GM19193 (cell line): ENCODE results near the gene TGFA.

Experiments
- POLR2A ChIP-seq: IDR thresholded peaks from 4 replicates; pipeline ENCODE4 v1.6.1; 2011; ENCODE audit not compliant: insufficient read depth, insufficient read length; ENCODE audit errors: extremely low read depth

TGFA gene

DNA sequence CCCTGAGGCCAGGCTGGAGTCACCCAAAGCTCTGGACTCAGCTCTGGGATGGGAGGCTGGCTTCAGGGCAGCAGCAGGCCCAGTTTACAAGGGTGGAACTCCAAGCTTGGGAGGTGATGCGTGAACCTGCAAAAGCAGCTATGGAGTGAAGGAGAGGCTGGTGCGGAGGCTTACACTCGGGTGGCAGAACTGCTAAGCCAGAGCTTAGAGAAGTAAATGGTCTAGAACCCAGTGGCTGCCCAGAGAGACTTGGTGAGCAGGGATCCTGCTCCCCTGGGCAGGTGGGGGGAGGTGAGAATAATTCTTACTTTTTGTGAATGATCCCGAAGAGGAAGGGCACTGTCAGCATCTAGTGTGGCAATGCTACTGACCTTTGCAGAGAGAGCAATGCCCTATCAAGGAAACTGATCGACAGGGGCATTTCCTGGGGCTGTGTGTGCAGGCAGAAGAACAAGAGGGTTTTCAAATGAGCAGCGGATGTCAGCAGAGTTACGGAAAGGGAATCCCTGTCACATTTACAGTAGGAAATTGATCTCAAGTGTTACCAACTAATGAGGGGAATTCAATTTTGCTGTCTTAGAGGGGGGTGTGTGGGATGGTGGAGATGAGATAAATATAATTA lies 80.4 kb downstream of the TGFA start:
- no peak for TF ChIP-seq POLR2A

DNA sequence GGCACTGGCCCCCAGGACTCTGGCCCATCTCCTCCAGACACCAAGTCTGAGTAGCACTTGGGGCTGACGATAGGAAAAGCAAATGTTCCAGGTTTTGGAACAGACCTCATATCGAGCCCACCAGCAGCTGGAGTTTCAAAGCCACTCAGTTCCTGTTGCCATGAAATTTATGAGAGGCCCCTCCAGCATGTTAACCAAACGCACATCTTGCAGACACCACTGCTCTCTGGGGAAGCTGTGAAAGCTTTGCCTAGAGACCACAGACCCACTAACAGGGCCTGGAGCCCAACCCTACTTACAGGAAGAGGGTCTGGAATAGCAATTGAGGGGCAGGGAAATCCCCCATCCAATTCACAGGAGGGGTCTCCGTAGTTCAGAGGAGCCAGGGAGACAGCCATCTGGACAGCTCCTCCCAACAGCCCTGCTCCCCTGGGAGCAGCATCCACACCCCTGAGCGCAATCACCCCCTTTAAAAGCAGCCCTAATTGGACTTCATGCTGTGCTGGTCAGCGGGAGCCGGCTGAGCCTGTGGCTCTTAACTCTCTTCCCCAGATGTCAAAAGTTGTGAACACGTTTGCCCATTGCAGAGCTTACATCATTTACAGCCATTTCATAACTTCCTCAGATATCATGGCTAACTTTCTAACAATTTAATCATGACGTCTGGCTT lies 81.3 kb downstream of the TGFA start:
- TF ChIP-seq POLR2A, result no peak

DNA sequence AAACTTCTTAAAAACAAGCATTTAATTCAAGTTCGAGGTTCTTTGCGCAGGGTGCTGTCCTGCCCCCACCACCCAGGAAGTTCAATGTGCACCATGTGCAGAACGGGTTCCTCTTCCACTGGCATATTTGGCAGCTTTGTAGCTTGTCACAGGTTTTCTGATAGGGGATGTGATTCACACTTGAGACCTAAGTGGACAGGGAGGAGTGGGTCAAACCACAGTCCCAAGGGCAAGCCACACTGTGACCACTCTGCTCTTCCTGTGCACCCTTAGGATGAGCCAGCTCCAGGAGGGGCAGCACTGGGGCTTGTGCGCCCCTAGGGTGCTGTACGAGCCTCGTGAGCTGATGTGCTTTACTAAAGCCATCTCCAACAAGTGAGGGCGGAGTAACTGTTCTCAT lies 82.5 kb downstream of the TGFA start:
- no peak for TF ChIP-seq POLR2A

DNA sequence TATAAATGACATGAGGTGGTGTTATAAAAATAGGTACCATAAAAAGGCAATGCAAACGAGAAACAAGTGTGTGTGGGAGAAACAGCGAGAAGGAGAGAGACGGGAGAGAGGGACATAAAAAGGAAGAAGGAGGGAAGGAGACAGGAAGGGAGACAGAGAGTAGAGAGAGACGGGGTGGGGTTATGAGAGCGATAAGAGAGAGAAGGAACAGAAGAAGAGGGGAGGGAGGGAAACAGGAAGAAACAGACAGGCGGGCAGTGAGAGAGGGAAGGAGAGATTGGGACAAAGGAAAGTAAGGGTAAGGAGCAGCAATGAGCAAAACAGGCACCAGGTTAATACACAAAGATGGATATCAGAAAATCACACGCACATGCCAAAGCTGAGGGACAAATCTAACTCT lies 83.7 kb downstream of the TGFA start:
- no peak for TF ChIP-seq POLR2A

DNA sequence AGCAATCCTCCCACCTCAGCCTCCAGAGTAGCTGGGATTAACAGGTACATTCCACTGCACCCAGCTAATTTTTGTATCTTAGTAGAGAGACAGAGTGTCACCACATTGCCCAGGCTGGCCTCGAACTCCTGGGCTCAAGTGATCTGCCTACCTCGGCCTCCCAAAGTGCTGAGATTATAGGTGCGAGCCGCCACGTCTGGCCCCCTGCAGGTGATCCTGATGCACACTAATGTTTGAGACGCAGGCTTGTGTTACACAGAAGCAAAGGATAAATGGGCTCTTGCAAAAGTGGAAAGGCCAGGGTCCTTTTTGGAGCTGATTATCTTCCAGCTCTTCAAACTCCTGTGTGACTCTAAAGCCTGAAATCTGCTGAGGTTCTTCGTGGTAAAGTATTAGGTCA lies 84.2 kb downstream of the TGFA start:
- no peak for TF ChIP-seq POLR2A

DNA sequence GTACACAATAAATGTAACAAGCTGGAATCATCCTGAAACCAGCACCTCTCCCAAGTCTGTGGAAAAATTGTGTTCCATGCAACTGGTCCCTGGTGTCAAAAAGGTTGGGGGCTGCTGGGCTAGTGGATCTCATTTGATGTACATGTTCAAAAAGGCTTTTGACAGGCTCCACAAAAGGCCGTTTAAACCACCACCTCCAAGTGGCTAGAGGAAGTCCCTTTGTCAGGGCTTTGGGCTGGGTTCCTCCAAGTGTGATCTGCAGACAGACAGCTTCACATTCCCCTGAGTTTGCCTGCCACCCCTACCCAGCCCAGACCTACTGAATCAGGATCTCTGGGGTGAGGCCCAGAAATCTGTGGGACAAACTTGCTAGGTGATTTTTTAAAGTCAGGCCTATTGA lies 84.7 kb downstream of the TGFA start:
- no peak for TF ChIP-seq POLR2A

DNA sequence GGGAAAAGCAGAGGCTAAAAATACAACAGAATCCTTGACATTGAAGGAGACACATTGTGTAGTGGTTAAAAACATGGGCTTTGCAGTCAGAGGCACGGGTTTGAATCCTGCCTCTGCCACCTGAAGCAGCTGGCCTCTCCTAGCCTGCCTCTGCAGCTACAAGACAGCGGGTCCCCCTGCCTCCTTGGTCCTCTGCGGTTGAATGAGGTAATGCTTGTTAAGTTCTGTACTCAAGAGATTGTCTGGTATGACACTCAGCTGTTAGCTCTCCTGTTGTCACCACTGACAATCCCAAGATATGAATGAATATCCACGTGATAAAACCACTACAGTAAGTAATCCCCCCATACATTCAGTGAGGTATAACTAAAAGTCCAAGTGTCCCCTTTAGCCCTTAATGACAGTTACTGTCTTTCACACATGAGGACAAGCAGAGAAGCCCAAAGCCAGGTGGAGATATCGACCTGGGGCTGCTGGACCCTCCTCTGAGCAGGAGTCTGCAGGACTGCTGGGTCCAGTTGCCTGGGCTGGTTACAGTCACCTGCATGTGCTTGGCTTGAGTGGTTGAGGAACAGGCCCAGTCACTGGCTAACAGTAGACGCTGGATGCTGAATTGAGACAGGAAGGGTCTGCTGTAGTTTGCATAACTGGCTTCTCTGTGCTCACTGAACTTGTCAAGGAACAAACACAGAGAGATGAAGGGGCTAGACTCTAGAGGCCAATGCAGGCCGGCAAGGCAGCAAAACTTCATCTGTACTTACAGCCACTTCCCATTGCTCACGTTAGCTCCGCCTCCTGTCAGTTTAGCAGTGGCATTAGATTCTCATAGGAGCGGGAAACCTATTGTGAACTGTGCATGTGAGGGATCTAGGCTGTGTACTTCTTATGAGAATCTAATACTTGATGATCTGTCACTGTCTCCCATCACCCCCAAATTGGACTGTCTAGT lies 85.5 kb downstream of the TGFA start:
- TF ChIP-seq POLR2A, result no peak

DNA sequence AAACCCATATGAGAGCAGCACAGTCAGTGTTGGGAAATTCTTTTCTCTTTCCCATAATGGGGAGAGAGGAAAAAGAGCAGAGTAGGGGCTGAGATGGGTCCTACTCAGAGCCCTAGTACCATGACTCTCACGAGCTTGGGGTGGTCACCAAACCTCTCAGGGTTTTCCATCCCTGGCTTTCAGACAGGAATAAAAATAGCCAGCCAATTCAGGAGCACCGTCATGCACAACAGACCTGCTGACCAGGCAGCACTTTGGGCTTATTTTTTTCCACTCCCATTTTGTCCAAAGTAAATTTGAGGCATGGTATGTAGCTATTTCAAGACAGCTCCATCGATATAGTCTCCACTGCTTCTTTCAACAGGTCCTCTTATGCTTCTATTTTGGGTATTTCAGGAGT lies 86.4 kb downstream of the TGFA start:
- no peak for TF ChIP-seq POLR2A

DNA sequence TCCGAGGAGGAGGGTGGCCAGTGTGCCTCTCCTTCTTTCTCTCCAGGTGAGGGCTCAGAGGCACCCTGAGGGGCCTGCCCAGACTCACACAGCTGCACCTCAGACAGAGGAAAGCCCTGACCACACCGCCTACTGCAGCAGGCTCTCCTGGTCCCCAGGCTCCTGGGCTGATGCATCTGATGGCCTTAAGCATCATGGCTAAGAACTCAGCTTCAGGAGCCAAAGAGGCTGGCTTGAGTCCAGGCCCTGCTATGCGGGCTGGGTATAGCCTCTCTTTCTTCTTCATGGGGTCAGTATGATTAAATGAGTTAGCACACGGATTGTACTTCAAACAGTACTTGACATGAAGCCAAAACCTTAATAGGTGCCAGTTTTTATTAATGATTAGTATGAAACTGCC lies 89.6 kb downstream of the TGFA start:
- no peak for TF ChIP-seq POLR2A

DNA sequence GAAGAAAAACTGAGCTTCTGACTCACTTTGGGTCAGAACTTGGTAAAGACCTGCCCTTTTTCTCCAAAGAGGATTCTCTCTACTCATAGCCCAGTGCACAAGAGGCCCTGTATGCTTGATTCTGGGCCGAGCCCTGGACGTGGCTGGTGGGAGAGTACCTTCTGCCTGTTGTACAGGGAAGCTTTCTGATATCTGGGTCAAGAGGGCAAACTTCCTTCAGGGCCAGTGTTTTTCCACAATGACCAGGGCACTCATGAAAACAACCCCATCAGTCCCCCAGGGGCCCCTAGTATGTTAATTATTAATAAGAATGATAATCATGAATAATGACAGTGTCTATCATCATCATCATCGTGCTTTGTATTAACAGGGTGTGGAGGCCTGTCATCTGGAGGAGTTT lies 90.0 kb downstream of the TGFA start:
- TF ChIP-seq POLR2A, result no peak

DNA sequence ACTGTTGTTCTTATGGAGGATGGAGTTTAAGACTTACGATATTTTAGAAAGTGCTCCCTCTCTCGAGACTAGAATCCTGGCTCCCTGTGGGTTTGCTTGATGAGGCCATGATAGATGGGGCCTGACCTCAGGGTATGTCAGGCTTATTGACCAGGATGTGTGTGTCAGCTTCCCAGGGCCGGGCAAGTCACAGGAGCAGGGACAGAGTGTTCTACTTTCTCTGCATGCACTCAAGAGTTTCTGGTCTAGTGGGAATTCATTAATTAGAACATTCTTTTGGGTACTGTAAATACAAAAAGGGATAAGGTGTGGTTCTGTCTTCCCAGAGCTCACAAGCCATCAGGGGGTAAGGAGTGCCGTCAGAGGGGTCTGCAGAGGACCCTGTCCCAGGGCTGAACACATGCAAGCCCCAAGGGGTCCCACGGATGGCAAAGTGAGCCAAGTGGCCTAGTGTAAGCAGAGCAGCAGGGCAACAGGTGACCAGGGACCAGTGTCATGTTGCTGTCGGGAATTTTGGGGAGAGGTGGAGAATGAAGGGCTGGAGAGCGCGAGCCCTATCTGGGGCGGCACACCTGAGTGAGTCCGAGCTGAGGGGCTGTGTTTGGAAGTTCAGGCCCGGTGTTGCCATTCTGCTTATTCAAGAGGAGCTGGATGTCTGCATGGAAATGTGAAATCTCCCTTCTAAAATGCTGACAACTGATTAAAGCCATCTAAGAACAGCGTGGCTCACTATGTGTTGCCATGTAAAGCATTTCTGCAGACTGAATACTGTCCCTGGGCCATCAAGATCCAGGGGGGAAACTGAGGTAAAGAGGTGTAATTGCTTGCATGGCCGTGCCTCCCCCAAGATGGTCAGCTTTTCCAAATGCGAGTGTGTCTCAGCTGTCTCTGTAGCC lies 91.4 kb downstream of the TGFA start:
- no peak for TF ChIP-seq POLR2A

DNA sequence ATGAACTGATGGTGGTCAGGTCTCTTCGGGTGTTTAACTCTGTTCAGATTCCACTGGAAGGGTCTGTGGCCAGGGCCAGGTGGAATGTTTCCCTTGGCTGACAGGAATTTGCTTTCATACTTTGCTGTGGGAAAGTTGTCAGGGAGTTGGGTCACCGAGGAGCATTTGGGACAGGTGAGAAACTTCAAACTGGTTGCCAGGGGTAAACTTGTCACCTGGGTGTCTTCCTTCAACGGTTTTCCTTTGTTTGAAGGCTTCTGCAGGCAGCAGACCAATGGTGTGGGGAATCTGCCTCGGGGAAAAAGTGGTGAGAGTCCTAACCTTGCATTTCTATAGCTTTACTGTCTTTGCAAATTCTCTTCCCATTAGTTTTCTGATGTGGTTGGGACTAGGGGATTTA lies 92.2 kb downstream of the TGFA start:
- no peak for TF ChIP-seq POLR2A

DNA sequence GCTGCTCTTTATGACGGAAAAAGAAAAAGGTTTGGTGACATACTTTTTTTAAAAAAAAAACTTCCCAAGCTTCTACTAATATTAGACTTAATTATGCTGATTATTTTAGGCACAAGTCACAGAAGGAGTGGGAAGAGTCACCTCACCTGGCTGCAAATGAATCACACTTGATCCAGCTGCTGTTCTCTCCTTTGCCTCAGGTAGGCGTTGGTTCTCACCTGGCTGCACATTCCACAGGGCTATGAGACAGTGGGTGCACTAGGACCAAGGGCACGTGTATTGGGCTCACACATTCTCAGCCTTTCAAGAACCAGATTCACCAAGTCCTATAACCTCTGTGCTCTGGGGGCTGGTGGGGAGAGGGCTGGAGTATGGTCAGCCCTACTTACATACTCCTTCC lies 93.3 kb downstream of the TGFA start:
- TF ChIP-seq POLR2A, result no peak

DNA sequence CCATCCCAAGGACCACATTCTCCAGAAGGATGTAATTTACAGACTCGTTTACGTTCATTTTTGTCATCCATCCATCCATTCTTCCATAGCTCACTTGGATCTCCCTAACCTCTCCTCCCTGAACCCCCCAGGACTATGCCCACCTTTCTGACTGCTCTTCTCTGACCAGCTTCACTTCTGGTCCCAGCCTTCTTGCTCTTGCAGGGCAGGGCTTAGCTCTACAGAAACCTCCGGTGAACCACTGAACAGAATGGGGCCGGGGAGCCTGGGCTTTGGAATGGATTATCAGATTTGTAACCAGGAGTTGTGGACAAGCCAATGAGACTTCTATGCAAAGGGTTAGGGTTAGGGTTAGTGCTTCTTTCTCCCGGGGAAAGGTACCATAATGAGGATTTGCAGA lies 95.0 kb downstream of the TGFA start:
- no peak for TF ChIP-seq POLR2A

DNA sequence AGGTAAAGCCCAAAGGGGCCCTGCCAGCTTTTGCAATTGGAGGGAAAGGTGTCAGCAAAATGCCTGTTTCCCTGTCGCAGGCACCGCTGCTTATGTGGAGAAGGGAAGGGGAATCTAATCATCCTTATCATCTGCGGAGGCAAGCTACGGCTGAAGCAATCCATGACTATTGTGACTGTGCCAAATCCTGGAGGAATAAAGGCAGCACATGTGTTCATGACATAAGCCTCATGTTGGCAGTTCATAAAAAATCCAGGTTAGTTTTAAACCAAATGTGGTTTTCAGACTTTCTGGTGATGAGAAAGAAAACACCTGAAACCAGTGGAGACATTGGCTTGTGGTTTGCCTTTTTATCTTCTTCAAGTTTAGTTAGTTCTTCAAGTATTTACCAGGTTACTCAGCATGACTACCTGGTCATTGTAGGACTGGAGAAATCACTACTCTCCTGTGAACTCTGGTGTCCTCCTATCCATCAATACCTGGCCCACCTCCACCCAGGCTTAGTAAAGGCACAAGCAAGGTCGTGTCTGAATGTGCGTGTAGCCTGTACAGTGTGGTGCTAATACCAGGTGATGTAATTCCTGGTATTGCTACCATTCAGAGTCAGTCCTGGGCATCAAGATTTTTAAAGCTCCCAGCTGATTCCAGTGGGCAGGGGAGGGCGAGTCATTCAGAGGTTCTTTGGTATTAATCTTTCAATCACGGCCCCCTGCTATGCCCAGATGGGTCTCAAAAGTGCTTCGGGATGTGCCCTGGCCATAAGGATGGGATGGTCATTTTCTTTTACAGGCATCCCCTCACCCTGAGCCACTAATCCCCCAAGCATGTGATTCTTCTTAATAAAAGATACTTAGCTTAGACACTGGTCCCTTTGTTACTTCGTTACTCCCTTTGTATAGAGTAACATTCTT lies 96.8 kb downstream of the TGFA start:
- TF ChIP-seq POLR2A, result no peak
